Right lobe of liver (tissue), 6 donors: ENCODE data around the gene PLSCR1. TPM values are rescaled to one million over a fixed set of nuclear protein-coding genes. Genes with fewer than 3 reads are reported as not detected.
"Not testable (repeated sequence)": the region's sequence is repeated elsewhere in the genome, so short reads cannot be mapped to it uniquely, and the experiment has no call there.

Experiments
- ATAC-seq, 4 donors: fragments of 200-7000 bp; cut with Tn5 transposase; one replicate each; pipeline ENCODE4 v1.9.1; 2020; ENCODE audit warnings: mild to moderate bottlenecking in 4 of 4, moderate library complexity in 4 of 4
- DNase-seq, 3 donors: peaks; one replicate each; pipeline ENCODE4 v3.0.0-alpha.2; 2020
- H3K27ac ChIP-seq, 3 donors: fragments of 200-600 bp; one replicate each; pipeline ENCODE4 v1.8.0; 2022
- H3K27me3 ChIP-seq, 2 donors: fragments of 200-600 bp; one replicate each; pipeline ENCODE4 v1.8.0; 2022
- H3K36me3 ChIP-seq, 4 donors: fragments of 200-600 bp; sonication (generic) in 1 of 4; one replicate each; pipeline versions ENCODE4 v1.5.1 to v1.8.0; 2017 to 2022; ENCODE audit warnings: control low read depth in 1 of 4
- H3K4me1 ChIP-seq, 4 donors: fragments of 200-600 bp; sonication (generic) in 1 of 4; one replicate each; pipeline versions ENCODE4 v1.5.1 to v1.8.0; 2017 to 2022; ENCODE audit warnings: control low read depth in 1 of 4
- H3K4me3 ChIP-seq, 3 donors: fragments of 200-600 bp; one replicate each; pipeline ENCODE4 v1.8.0; 2022
- H3K9me3 ChIP-seq, 4 donors: fragments of 200-600 bp; sonication (generic) in 1 of 4; one replicate each; pipeline versions ENCODE4 v1.5.1 to v1.8.0; 2017 to 2022; ENCODE audit warnings: control low read depth in 1 of 4
- POLR2A ChIP-seq: fragments of 450-650 bp; IDR thresholded peaks from one replicate; pipeline ENCODE4 v1.6.1; 2017; ENCODE audit warnings: antibody characterized with exemption, mild to moderate bottlenecking
- WGBS: methylation state at CpG from one replicate; pipeline ENCODE4 v1.1.6; 2018; ENCODE audit warnings: low coverage, low lambda C conversion rate; ENCODE audit not compliant: insufficient coverage; ENCODE audit errors: missing lambda C conversion rate; 5-methylcytosine and 5-hydroxymethylcytosine counted together
- intact Hi-C, 2 donors: fragments of 100-400 bp; cut with DNase I; formaldehyde crosslinking; loops; one replicate each; pipeline versions ENCODE4 v1.11.2 to v1.14.1; 2022
- total RNA-seq, 6 experiments: library from RNA; depleted of rRNA in 2 of 6; stranded (reverse); fragments of >200 nt in 2 of 6; fragmentation: NEBNext Ultra II Directional in 3 of 6; extraction: Animal tissue kit (Norgen Biotek cat#: 25700) in 3 of 6; gene quantifications; one replicate each; pipeline versions ENCODE4 v1.1.0 to v1.2.4, GENCODE V29; 2016 to 2023
- TF ChIP-seq, protein P1 (sequence below), 4 donors: fragments of 200-600 bp in 3 of 4; fragments of 450-650 bp in 1 of 4; IDR thresholded peaks; one replicate each; pipeline versions ENCODE4 v1.5.1 to v1.8.0; 2016 to 2022; ENCODE audit warnings: antibody characterized with exemption in 4 of 4, mild to moderate bottlenecking in 2 of 4
- donor health status: DM: no; HTN: yes; CAD: no.
- donor health status: DM: no; HTN: no; CAD: no.
- donor health status: DM: no; HTN: no; CAD: no.
- donor health status: DM: no; HTN: yes; CAD: no.
- donor health status: DM: no; HTN: yes; CAD: no.

Gene PLSCR1
- total RNA-seq, 6 experiments from 2014 or later: 15.1 to 83.8 (median 44.9) TPM

DNA sequence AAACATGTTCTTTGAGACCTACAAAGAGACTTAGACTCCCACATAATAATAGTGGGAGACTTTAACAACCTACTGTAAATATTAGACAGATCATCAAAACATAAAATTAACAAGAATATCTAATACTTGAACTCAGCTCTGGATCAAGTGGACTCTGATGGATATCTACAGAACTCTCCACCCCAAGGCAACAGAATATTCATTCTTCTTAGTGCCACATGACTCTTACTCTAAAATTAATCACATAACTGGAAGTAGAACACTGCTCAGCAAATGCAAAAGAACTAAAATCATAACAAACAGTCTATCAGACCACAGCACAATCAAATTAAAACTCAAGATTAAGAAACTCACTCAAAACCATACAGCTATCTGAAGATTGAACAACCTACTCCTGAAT lies 59.1 kb downstream of the PLSCR1 start:
- DNase-seq (no peak), ATAC-seq (no peak)
- intact Hi-C loops: no loop called here
- Histone ChIP-seq H3K4me1 (no peaks in the 10 kb centered on the region), H3K4me3 (no peak overlapping the region), H3K9me3 (no peaks in the 10 kb centered on the region), H3K36me3 (no peaks in the 10 kb centered on the region), H3K27me3 (no peaks in the 10 kb centered on the region), H3K27ac (no peak overlapping the region)
- TF ChIP-seq POLR2A: no peak
- TF ChIP-seq, protein P1, sequence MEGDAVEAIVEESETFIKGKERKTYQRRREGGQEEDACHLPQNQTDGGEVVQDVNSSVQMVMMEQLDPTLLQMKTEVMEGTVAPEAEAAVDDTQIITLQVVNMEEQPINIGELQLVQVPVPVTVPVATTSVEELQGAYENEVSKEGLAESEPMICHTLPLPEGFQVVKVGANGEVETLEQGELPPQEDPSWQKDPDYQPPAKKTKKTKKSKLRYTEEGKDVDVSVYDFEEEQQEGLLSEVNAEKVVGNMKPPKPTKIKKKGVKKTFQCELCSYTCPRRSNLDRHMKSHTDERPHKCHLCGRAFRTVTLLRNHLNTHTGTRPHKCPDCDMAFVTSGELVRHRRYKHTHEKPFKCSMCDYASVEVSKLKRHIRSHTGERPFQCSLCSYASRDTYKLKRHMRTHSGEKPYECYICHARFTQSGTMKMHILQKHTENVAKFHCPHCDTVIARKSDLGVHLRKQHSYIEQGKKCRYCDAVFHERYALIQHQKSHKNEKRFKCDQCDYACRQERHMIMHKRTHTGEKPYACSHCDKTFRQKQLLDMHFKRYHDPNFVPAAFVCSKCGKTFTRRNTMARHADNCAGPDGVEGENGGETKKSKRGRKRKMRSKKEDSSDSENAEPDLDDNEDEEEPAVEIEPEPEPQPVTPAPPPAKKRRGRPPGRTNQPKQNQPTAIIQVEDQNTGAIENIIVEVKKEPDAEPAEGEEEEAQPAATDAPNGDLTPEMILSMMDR (IDR thresholded peaks at IDR 0.05): no peak

DNA sequence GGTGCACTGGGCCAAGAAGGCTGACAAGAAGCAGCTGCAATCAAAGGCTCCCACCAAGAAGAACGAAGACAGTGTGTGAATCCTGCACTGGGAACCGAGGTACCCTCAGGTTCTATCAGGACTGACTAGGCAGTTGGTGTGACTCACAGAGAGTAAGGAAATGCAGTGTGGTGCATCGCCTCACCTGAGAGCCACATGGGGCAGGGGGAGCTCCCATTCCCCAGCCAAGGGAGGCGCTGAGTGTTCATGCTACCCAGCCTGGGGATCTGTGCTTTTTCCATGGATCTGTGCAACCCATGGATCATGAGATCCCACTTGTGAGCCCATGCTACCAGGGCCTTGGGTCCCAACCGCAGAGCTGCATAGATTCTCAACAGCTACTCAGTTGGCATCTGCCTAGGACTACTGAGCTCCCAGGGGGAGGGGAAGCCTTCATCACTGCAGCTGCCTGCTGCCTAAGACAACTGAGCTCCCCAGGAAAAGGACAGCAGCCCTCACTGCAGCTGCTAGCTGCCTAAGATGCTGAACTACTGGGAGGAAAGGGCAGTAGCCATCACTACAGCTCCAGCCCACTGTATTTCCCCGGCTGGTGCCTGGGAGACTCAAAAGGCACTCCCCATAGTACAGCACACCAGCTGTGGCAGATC lies 68.2 kb downstream of the PLSCR1 start:
- no peak for DNase-seq
- 40% methylated on average over 2 of the region's 6 CpGs for WGBS
- H3K9me3 ChIP-seq: no peaks in the 10 kb centered on the region
- H3K27ac ChIP-seq: no peak overlapping the region
- H3K4me3 ChIP-seq: no peak overlapping the region
- no peaks in the 10 kb centered on the region for H3K4me1 ChIP-seq
- H3K36me3 ChIP-seq: no peaks in the 10 kb centered on the region
- no peak for TF ChIP-seq POLR2A
- TF ChIP-seq, protein P1 (IDR thresholded peaks at IDR 0.05): no peak
- no peaks in the 10 kb centered on the region for H3K27me3 ChIP-seq
- intact Hi-C loops: no loop called here
- no peak for ATAC-seq

DNA sequence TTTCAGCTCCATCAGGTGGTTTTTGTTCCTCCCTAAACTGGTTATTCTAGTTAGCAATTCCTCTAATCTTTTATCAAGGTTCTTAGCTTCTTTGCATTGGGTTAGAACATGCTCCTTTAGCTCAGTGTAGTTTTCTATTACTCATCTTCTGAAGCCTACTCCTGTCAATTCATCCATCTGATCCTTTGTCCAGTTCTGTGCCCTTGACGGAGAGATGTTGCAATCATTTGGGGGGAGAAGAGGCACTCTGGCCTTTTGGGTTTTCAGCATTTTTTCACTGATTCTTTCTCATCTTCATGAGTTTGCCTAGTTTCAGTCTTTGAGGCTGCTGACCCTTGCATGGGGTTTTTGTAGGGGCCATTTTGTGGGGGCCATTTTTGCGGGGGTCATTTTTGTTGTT lies 69.4 kb downstream of the PLSCR1 start:
- DNase-seq, H3K9me3 ChIP-seq, intact Hi-C loops, ATAC-seq, H3K27me3 ChIP-seq, H3K4me3 ChIP-seq, H3K27ac ChIP-seq, H3K36me3 ChIP-seq, H3K4me1 ChIP-seq: not testable (repeated sequence)
- WGBS: 69% methylated on average over 2 of the region's 2 CpGs

DNA sequence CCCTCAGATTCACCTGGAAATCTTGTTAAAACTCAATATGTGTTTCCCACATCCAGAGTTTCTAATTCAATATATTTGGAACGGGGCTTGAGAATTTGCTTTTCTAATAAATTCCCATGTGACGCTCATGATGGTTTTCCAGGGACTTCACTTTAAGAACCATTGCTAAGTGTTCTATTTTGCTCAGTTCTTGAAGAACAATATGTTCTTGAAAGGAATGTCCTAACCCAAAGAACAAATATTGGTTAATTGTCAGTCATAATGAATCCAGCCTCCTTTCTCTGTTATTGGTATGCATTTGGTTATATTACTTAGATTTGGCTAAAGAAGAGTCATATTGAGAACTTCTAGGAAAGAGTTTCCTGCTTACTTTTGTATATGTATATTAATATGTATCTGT lies 70.7 kb downstream of the PLSCR1 start:
- Histone ChIP-seq H3K4me3 (no peak overlapping the region), H3K27me3 (no peaks in the 10 kb centered on the region), H3K36me3 (no peaks in the 10 kb centered on the region), H3K27ac (no peak overlapping the region), H3K4me1 (no peaks in the 10 kb centered on the region), H3K9me3 (no peaks in the 10 kb centered on the region)
- no peak for ATAC-seq
- no peak for TF ChIP-seq POLR2A
- TF ChIP-seq, protein P1 (IDR thresholded peaks at IDR 0.05): no peak
- no peak for DNase-seq
- intact Hi-C loops: no loop called here
- WGBS: 80% methylated on average over 2 of the region's 2 CpGs

DNA sequence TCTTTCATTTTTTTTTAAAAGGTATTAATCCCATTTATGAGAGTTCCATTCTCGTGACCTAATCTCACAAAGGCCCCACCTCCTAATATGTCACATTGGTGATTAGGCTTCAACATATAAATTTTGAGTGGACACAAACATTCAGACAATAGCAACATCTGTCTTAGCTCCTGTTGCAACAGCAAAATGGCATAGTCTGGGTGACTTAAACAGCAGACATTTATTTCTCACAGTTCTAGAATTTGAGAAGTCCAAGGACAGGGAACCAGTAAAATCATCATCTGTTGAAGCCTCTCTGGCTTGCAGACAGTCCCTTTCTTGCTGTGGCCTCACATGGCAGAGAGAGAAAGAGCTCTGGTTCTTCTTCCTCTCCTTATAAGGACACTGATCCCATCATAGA lies 71.8 kb downstream of the PLSCR1 start:
- DNase-seq: no peak
- no peaks in the 10 kb centered on the region for H3K36me3 ChIP-seq
- no peak for ATAC-seq
- H3K4me3 ChIP-seq: no peak overlapping the region
- no peaks in the 10 kb centered on the region for H3K27me3 ChIP-seq
- no peaks in the 10 kb centered on the region for H3K9me3 ChIP-seq
- H3K27ac ChIP-seq: no peak overlapping the region
- no peaks in the 10 kb centered on the region for H3K4me1 ChIP-seq
- TF ChIP-seq POLR2A: no peak
- TF ChIP-seq, protein P1 (IDR thresholded peaks at IDR 0.05): no peak
- WGBS: 88% methylated on average over 1 of the region's 1 CpG
- intact Hi-C loops: no loop called here
